H1 (cell line): ENCODE data around the gene CRB2. TPM values are rescaled to one million over a fixed set of nuclear protein-coding genes. Genes with fewer than 3 reads are reported as not detected.

Experiments used
- CTCF ChIA-PET: fragments of 300-600 bp; sonication (Branson Sonifier 250); formaldehyde crosslinking; loops from one replicate; lab custom pipeline; 2021; ENCODE audit not compliant: partially characterized antibody; lab: Charles Lee
- POLR2A ChIA-PET: fragments of 300-600 bp; sonication (Branson Sonifier 250); formaldehyde crosslinking; loops from one replicate; lab custom pipeline; 2021; ENCODE audit warnings: inconsistent platforms; ENCODE audit not compliant: partially characterized antibody; lab: Charles Lee
- DNase-seq, 2 experiments: peaks; one replicate each; pipeline versions ENCODE4 v3.0.0 to v3.0.0-alpha.2; 2010 to 2022; ENCODE audit warnings: low spot score in 2 of 2, low read depth in 1 of 2, mixed read lengths in 1 of 2
- FAIRE-seq: peaks from 2 replicates; lab custom pipeline; 2011; peaks lifted over from hg19 to GRCh38; lab: Jason Lieb, UNC
- H2AFZ ChIP-seq: 2 replicates; pipeline ENCODE4 v1.8.1; 2012; ENCODE audit warnings: low read length, inconsistent platforms
- H2AK5ac ChIP-seq: 2 replicates; pipeline ENCODE4 v1.6.1; 2013; ENCODE audit warnings: low read depth, low read length
- H2BK120ac ChIP-seq: replicated peaks from 2 replicates; pipeline ENCODE3; 2013; ENCODE audit warnings: low read depth, low read length, inconsistent platforms
- H2BK12ac ChIP-seq: 2 replicates; pipeline ENCODE4 v1.6.1; 2013; ENCODE audit warnings: low read depth, low read length
- H2BK15ac ChIP-seq: 2 replicates; pipeline ENCODE4 v1.6.1; 2013; ENCODE audit warnings: low read length
- H2BK20ac ChIP-seq: 2 replicates; pipeline ENCODE4 v1.6.1; 2013; ENCODE audit warnings: low read length
- H2BK5ac ChIP-seq: 2 replicates; pipeline ENCODE4 v1.6.1; 2013; ENCODE audit warnings: low read depth, low read length
- H3K14ac ChIP-seq: 2 replicates; pipeline ENCODE4 v1.6.1; 2013; ENCODE audit warnings: inconsistent platforms; ENCODE audit not compliant: insufficient read length
- H3K18ac ChIP-seq: 2 replicates; pipeline ENCODE4 v1.6.1; 2013; ENCODE audit warnings: low read length; ENCODE audit errors: extremely low read depth
- H3K23ac ChIP-seq: 2 replicates; pipeline ENCODE4 v1.6.1; 2013; ENCODE audit warnings: inconsistent platforms; ENCODE audit not compliant: insufficient read length
- H3K23me2 ChIP-seq: 2 replicates; pipeline ENCODE4 v1.6.1; 2013; ENCODE audit warnings: low read depth, low read length
- H3K27ac ChIP-seq: 2 replicates; pipeline ENCODE4 v1.6.1; 2011; ENCODE audit warnings: low read depth, low read length, inconsistent platforms
- H3K27me3 ChIP-seq, 4 experiments: replicated peaks in 1 of 4; 1 replicate in 1 of 4; 2 replicates in 3 of 4; pipeline versions ENCODE4 v1.6.1 to v1.8.1; 2011 to 2013; ENCODE audit warnings: low read length in 3 of 4, mild to moderate bottlenecking in 3 of 4, inconsistent platforms in 2 of 4, mixed read lengths in 2 of 4, moderate library complexity in 1 of 4; ENCODE audit not compliant: control insufficient read depth in 3 of 4, insufficient read depth in 3 of 4; ENCODE audit errors: extremely low read depth in 1 of 4
- H3K36me3 ChIP-seq, 4 experiments: 2 replicates each; pipeline versions ENCODE4 v1.6.1 to v1.8.1; 2011 to 2013; ENCODE audit warnings: mild to moderate bottlenecking in 4 of 4, low read length in 3 of 4, moderate library complexity in 2 of 4, control low read depth in 1 of 4, inconsistent platforms in 1 of 4; ENCODE audit not compliant: insufficient read depth in 4 of 4, control insufficient read depth in 2 of 4
- H3K4ac ChIP-seq: replicated peaks from 2 replicates; pipeline ENCODE3; 2013; ENCODE audit warnings: low read length, low read depth, mixed read lengths, inconsistent platforms; ENCODE audit not compliant: insufficient read length
- H3K4me1 ChIP-seq, 4 experiments: replicated peaks in 1 of 4; 1 replicate in 1 of 4; 2 replicates in 3 of 4; pipeline versions ENCODE4 v1.6.1 to v1.8.1; 2011 to 2013; ENCODE audit warnings: low read length in 3 of 4, inconsistent platforms in 2 of 4, mixed read lengths in 1 of 4; ENCODE audit not compliant: insufficient read depth in 4 of 4, control insufficient read depth in 3 of 4
- H3K4me2 ChIP-seq, 2 experiments: 2 replicates each; pipeline versions ENCODE4 v1.6.1 to v1.8.1; 2011 to 2013; ENCODE audit warnings: low read depth in 2 of 2, low read length in 2 of 2, control low read depth in 1 of 2, inconsistent platforms in 1 of 2, mild to moderate bottlenecking in 1 of 2; ENCODE audit not compliant: insufficient read depth in 1 of 2
- H3K4me3 ChIP-seq, 4 experiments: fragments of 200-600, 300-600 bp in 1 of 4; sonication (generic), shearing (Covaris generic), sonication (Bioruptor Twin) in 1 of 4; 2 replicates each; pipeline versions ENCODE4 v1.5.1 to v1.8.1; 2011 to 2016; ENCODE audit warnings: low read length in 4 of 4, low read depth in 3 of 4, control low read depth in 2 of 4, inconsistent platforms in 2 of 4, mild to moderate bottlenecking in 2 of 4, mixed read lengths in 1 of 4, moderate library complexity in 1 of 4; ENCODE audit not compliant: insufficient read depth in 2 of 4; ENCODE audit errors: extremely low read depth in 1 of 4
- H3K56ac ChIP-seq: replicated peaks from 2 replicates; pipeline ENCODE3; 2013; ENCODE audit warnings: low read depth, mild to moderate bottlenecking, mixed read lengths, low read length, inconsistent platforms; ENCODE audit not compliant: insufficient read length
- H3K79me1 ChIP-seq: 2 replicates; pipeline ENCODE4 v1.6.1; 2013; ENCODE audit warnings: low read depth, low read length, control low read depth
- H3K79me2 ChIP-seq, 2 experiments: 2 replicates each; pipeline versions ENCODE4 v1.6.1 to v1.8.1; 2012 to 2013; ENCODE audit warnings: low read length in 2 of 2, mild to moderate bottlenecking in 2 of 2, inconsistent platforms in 1 of 2; ENCODE audit not compliant: insufficient read depth in 2 of 2, control insufficient read depth in 1 of 2
- H3K9ac ChIP-seq, 4 experiments: replicated peaks in 1 of 4; 1 replicate in 1 of 4; 2 replicates in 3 of 4; pipeline versions ENCODE4 v1.6.1 to v1.8.1; 2011 to 2013; ENCODE audit warnings: low read depth in 3 of 4, low read length in 3 of 4, control low read depth in 2 of 4, mild to moderate bottlenecking in 2 of 4, moderate library complexity in 2 of 4, inconsistent platforms in 1 of 4; ENCODE audit errors: extremely low read depth in 1 of 4
- H3K9me3 ChIP-seq, 2 experiments: 2 replicates each; pipeline versions ENCODE4 v1.6.1 to v1.8.1; 2012 to 2013; ENCODE audit warnings: mild to moderate bottlenecking in 2 of 2, moderate library complexity in 2 of 2, control low read depth in 1 of 2, inconsistent platforms in 1 of 2, low read depth in 1 of 2, low read length in 1 of 2, mixed read lengths in 1 of 2; ENCODE audit not compliant: insufficient read depth in 2 of 2
- H4K20me1 ChIP-seq, 2 experiments: replicated peaks in 1 of 2; 2 replicates each; pipeline versions ENCODE3 to v1.8.1; 2011 to 2013; ENCODE audit warnings: inconsistent platforms in 2 of 2, low read length in 2 of 2, mild to moderate bottlenecking in 1 of 2; ENCODE audit not compliant: insufficient read depth in 2 of 2, control insufficient read depth in 1 of 2
- H4K5ac ChIP-seq: 2 replicates; pipeline ENCODE4 v1.6.1; 2013; ENCODE audit warnings: low read length, low read depth, mixed read lengths, inconsistent platforms; ENCODE audit not compliant: insufficient read length
- H4K8ac ChIP-seq: 2 replicates; pipeline ENCODE4 v1.8.0; 2013; ENCODE audit warnings: mild to moderate bottlenecking, moderate library complexity, low read length, inconsistent platforms; ENCODE audit not compliant: insufficient read depth; ENCODE audit errors: extremely low read depth
- H4K91ac ChIP-seq: replicated peaks from 2 replicates; pipeline ENCODE3; 2013; ENCODE audit warnings: low read length, mixed read lengths, inconsistent platforms; ENCODE audit not compliant: insufficient read length
- CHD1 ChIP-seq: IDR thresholded peaks from 2 replicates; pipeline ENCODE4 v1.6.1; 2012; ENCODE audit warnings: low read depth, low read length, improper control_type of control experiment
- EP300 ChIP-seq, 2 experiments: IDR thresholded peaks; 1 replicate in 1 of 2; 2 replicates in 1 of 2; pipeline ENCODE4 v1.6.1; 2011 to 2012; ENCODE audit warnings: low read depth in 2 of 2, low read length in 2 of 2, mild to moderate bottlenecking in 2 of 2, borderline replicate concordance in 1 of 2, inconsistent platforms in 1 of 2, moderate library complexity in 1 of 2
- GABPA ChIP-seq: IDR thresholded peaks from 2 replicates; pipeline ENCODE4 v1.6.1; 2011; ENCODE audit warnings: mild to moderate bottlenecking, low read length, moderate library complexity, borderline replicate concordance; ENCODE audit not compliant: insufficient read depth
- HDAC2 ChIP-seq, 2 experiments: fragments of 300-600 bp in 1 of 2; sonication (generic) in 1 of 2; IDR thresholded peaks; 2 replicates each; pipeline ENCODE4 v1.6.1; 2011 to 2012; ENCODE audit warnings: low read depth in 2 of 2, low read length in 2 of 2, mild to moderate bottlenecking in 2 of 2, moderate library complexity in 2 of 2, borderline replicate concordance in 1 of 2, inconsistent platforms in 1 of 2
- KDM4A ChIP-seq: IDR thresholded peaks from one replicate; pipeline ENCODE4 v1.7.1; 2012; ENCODE audit warnings: low read depth, mild to moderate bottlenecking, moderate library complexity, low read length, inconsistent platforms; ENCODE audit not compliant: severe bottlenecking
- KDM5A ChIP-seq: fragments of 200-600 bp; IDR thresholded peaks from 2 replicates; pipeline ENCODE4 v1.7.1; 2012; ENCODE audit warnings: mild to moderate bottlenecking, low read length, inconsistent platforms, mixed read lengths
- MAFK ChIP-seq: IDR thresholded peaks from 2 replicates; pipeline ENCODE4 v1.6.1; 2012; ENCODE audit warnings: low read depth, mild to moderate bottlenecking, improper control_type of control experiment, low read length
- RBBP5 ChIP-seq: IDR thresholded peaks from 2 replicates; pipeline ENCODE4 v1.7.1; 2012; ENCODE audit warnings: low read depth, mild to moderate bottlenecking, inconsistent platforms, low read length, moderate library complexity, borderline replicate concordance
- SP1 ChIP-seq: IDR thresholded peaks from 2 replicates; pipeline ENCODE4 v1.6.1; 2011; ENCODE audit warnings: low read depth, low read length
- WGBS, 2 experiments: shearing (Covaris generic) in 1 of 2; methylation state at CpG; one replicate each; pipeline versions ENCODE4 v1.1.6 to v1.1.7; 2013 to 2015; ENCODE audit warnings: low lambda C conversion rate in 2 of 2, mixed read lengths in 2 of 2, inconsistent platforms in 1 of 2, low coverage in 1 of 2, missing lambda C conversion rate in 1 of 2; ENCODE audit not compliant: insufficient replicate concordance in 2 of 2, insufficient coverage in 1 of 2, insufficient read length in 1 of 2; ENCODE audit errors: extremely low coverage in 1 of 2, missing lambda C conversion rate in 1 of 2; 5-methylcytosine and 5-hydroxymethylcytosine counted together
- polyA plus RNA-seq, 7 experiments: library from polyadenylated mRNA; depleted of rRNA in 3 of 7; stranded (reverse) in 5 of 7; unstranded in 2 of 7; fragments of >200 nt in 5 of 7; fragments of 200-250 nt in 2 of 7; gene quantifications; 1 replicate in 5 of 7; 2 replicates in 1 of 7; 4 replicates in 1 of 7; pipeline versions ENCODE4 v1.2.1 to v1.2.3, GENCODE V29; 2011 to 2013; ENCODE audit warnings: missing spikeins in 2 of 7, mixed read lengths in 2 of 7
- total RNA-seq: library from RNA; stranded (reverse); fragmentation: NEBNext Ultra II Directional; extraction: Animal tissue kit (Norgen Biotek cat#: 25700); gene quantifications from 2 replicates; pipeline ENCODE4 v1.2.1, GENCODE V29; 2021
- TF ChIP-seq, protein P1 (sequence below): IDR thresholded peaks from 2 replicates; pipeline ENCODE4 v1.6.1; 2012; ENCODE audit warnings: low read length, inconsistent platforms

The CRB2 gene
- total and polyA plus RNA-seq, 2 of the 8 experiments (the other 6 are each of a cell fraction or from before 2014, with no cell fraction given) = 4.0 to 8.4 TPM

DNA sequence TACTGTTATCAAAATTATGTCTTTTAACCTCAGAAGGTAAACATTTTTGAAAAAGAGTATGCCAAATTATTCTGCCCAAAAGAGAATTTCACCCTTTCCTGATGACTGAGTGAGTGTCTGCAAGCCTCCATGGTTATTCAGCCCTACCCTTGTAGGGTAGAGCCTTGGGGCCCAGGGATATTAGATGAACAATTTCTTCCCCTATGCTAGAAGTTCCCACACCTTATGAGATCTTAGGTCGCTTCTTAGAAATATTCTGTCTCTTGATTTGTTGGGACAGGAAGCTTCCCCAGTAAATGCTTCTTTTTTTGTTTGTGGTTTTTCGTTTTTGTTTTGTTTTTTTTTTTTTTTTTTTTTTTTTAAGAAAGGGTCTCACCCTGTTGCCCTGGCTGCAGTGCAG, 3.1 kb downstream of the CRB2 start:
- no peak overlapping the region for H2BK15ac ChIP-seq
- ChIA-PET CTCF (interaction anchor here (0.9 to 22.0 kb wide), 3 partner anchors 12 to 51 kb away, joined by 3 to 668 read pairs (median 5); no protein-coding TSS in a partner anchor), POLR2A (interaction anchor here (0.7 to 3.1 kb wide), 3 partner anchors 14 to 24 kb away, joined by 3 to 19 read pairs (median 6); no protein-coding TSS in a partner anchor)
- H2AK5ac ChIP-seq = no peak overlapping the region
- no peak overlapping the region for H3K4me3 ChIP-seq
- peak overlapping the region; percentile 44; the same call in 1 of the 2 replicates for H3K18ac ChIP-seq
- no peak overlapping the region for H3K4ac ChIP-seq
- H3K9ac ChIP-seq = no peak overlapping the region
- H3K4me1 ChIP-seq = peaks cover 17 to 50% (median 38%) of the 10 kb centered on the region in 4 experiments
- H3K79me2 ChIP-seq = no peaks in the 10 kb centered on the region
- peak overlapping the region; percentile 75; the same call in 1 of the 2 replicates for H2BK12ac ChIP-seq
- H3K27me3 ChIP-seq = no peaks in the 10 kb centered on the region; a peak in 1 of 7 replicates
- H4K91ac ChIP-seq = peak overlapping the region; percentile 12
- no peaks in the 10 kb centered on the region for H3K79me1 ChIP-seq
- peaks cover 0 to 2% of the 10 kb centered on the region in 2 experiments for H4K20me1 ChIP-seq
- 69% methylated on average over 2 of the region's 2 CpGs; no CpG with 5 or more reads in 1 of the 2 experiments for WGBS, 2 experiments
- H3K23ac ChIP-seq = no peak overlapping the region
- 0 out of 2 replicates have a peak overlapping the region, but pooled peaks have one; percentile 61 for H2BK20ac ChIP-seq
- H3K56ac ChIP-seq = no peak overlapping the region
- no peak overlapping the region for H2AFZ ChIP-seq
- H3K36me3 ChIP-seq = no peaks in the 10 kb centered on the region
- H4K5ac ChIP-seq = peak overlapping the region; percentile 51
- peak overlapping the region in 1 of 2 experiments; percentile 75; a peak in 1 of 4 replicates for H3K4me2 ChIP-seq
- H2BK120ac ChIP-seq = no peak overlapping the region
- no peak overlapping the region; the same call in 1 of the 2 replicates for H3K27ac ChIP-seq
- no peak for DNase-seq
- H3K23me2 ChIP-seq = peaks cover 11% of the 10 kb centered on the region
- no peak overlapping the region for H3K14ac ChIP-seq
- no peak overlapping the region for H4K8ac ChIP-seq
- TF ChIP-seq RBBP5 (no peak), GABPA (no peak), SP1 (no peak), HDAC2 (IDR thresholded peaks at IDR 0.05; ENCODE audit: borderline replicate concordance in 1 of 2, low read depth in 2 of 2, low read length in 2 of 2) (no peak), MAFK (no peak), KDM4A (no peak), CHD1 (no peak), EP300 (IDR thresholded peaks at IDR 0.05; ENCODE audit: borderline replicate concordance in 1 of 2, low read depth in 2 of 2, low read length in 2 of 2) (no peak), KDM5A (no peak)
- TF ChIP-seq, protein P1, sequence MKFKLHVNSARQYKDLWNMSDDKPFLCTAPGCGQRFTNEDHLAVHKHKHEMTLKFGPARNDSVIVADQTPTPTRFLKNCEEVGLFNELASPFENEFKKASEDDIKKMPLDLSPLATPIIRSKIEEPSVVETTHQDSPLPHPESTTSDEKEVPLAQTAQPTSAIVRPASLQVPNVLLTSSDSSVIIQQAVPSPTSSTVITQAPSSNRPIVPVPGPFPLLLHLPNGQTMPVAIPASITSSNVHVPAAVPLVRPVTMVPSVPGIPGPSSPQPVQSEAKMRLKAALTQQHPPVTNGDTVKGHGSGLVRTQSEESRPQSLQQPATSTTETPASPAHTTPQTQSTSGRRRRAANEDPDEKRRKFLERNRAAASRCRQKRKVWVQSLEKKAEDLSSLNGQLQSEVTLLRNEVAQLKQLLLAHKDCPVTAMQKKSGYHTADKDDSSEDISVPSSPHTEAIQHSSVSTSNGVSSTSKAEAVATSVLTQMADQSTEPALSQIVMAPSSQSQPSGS = no peak
- peak overlapping the region; percentile 35; the same call in 1 of the 2 replicates for H2BK5ac ChIP-seq
- H3K9me3 ChIP-seq = no peaks in the 10 kb centered on the region
- no peak for FAIRE-seq
